Activated CD4-positive, alpha-beta T cell treated with anti-CD3 and anti-CD28 coated beads, Interleukin-10, Interleukin-2, amounts not matched to agents 100 ng/mL and 50 ng/mL, durations not matched to agents 16 hours and 8 hours (primary cell): ENCODE measurements around the gene GRID1.

Experiments
- DNase-seq: peaks from one replicate; pipeline ENCODE4 v3.0.0-alpha.2; 2020

Gene GRID1

DNA sequence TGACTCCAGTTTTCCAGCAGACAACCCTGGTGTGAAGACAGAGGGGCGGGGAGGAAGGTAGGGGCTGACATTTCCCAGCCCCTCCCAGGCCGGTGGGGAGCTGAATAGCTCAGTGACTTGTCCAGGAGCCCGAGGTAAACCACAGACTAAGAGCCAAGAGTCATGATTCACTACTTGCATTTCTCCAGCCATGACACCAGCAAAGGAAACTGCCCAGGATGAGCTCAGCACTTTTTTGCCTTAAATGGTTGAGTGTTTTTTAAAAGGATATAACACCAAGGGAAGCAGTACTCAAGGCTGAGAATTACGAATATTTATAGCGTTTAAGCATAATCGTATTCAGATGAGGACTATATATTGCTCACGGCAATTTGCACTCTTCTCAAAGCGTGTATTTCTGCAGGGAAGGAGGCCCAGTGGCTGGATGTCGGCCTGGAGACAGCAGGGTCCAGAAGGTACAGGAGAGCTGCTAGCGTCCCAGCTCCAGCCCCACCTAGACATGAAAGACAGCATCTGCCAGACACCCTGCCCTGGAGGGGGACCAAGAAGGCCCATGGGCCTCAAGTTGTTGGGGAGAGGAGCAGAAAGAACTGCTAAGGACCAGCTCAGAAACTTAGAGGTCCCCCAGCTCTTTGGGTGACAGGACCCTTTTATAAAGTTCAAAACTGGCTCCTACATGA, 141.4 kb downstream of the GRID1 start:
- DNase-seq: no peak

DNA sequence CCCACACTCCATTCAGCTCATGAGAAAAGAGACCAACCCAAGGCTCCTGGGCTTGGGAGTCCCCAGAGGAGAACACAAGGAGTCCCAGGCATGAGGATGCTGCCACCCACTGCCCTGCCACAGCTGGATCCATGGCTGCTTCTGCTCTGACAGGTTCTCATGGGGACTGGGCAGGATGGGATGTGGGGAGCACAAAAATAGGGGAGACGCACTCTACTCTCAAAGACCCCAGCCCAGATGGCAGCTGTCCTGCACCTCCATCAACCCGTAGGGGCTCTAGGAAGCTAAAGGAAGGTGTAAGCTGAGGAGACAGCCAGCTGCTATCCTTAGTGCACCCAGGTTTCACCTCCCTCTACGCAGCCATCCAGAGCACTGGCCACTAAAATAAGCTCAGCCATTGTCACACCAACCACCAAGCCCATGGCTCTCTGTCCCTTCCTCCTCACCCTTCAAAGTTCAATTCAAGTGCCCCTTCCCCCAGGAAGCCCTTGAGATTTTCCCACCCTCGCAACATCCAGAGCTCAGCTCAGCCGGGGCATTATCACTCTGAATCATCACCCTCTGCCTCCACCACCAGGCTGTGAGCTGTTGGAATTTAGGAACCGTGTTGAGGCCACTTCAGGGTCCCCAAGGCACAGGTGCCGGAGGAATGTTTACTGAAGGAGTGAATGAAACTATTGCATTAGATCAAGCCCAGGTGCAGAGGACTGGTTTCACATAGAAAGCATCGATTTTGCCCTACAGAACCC, 142.1 kb downstream of the GRID1 start:
- no peak for DNase-seq

DNA sequence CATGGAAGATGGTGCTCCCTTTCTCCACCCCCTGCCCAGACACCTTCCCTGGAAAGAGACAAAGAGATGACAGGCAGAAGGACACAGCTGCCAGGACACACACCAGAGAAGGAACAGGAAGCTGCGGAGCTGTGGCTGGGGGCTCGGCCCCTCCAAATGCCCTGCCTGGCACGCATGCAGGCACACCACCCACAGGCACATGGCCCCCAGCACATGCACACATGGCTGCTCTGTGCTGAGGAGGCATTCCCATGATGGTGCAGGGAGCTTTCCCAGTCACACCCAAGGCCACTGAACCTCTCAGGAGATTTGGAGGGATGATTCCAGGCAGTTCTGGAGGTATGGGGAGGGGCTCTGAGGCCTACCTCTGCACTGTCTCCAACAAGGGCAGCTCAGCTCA, 143.3 kb downstream of the GRID1 start:
- no peak for DNase-seq

- DNase-seq: no peak
Measured at GRCh38 chr10:86222687-86223086, 143.9 kb downstream of the GRID1 start.

DNA sequence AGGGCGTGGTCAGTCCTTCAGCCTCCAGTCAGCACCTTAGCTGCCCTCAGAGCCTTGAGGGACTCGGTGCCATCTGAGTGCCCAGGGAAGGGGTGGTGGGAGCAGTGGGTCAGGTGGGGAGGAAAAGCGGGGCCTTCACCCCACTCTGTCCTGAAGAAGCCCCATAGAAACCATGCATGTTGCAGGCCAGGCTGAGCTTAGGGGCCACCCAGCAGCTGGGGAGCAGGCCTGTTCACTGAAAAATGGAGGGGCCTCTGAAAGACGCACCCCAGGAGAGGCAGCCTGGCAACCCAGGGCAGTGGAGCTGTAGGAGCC, 144.3 kb downstream of the GRID1 start:
- no peak for DNase-seq

GRCh38 chr10:86221442-86222335, 144.9 kb downstream of the GRID1 start:
- no peak for DNase-seq

DNA sequence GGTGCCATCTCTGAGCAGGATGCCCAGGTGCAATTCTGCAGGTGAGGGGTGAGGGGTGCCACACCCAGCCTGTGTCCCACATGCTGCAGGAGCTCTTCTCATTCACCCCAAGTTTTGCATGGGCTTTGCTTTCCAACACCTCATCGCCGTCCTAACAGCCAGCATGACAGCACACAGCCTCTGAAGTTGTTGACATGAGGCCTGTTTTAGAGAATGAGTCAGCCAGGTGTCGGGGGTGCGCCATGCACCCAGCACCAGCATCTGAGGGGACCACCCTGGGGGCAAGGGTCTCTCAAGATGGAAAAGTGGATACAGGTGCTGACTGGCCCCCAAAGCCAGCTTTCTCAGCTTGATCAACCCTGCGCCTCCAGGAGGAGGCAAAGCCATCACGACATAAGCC, 146.0 kb downstream of the GRID1 start:
- no peak for DNase-seq

GRCh38 chr10:86219271-86219670, 147.3 kb downstream of the GRID1 start:
- no peak for DNase-seq

DNA sequence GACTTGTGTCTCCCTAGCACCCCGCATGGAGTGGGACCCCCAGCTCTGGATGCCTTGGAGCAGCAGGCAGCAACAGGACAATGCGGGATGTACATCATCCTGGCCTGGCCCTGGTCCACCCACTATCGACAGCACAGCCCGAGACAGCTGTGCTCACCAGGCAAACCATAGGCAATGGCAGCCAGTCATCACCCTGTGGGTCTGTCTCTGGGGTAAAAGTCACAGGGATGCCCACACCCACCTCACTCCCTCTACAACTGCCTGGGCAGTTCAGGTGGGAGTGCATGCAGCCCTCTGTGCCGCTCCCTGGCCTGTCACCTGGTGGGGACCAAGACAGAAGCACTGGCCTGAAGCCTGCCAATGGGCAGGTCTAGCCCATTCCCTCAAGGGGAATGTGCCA, 147.8 kb downstream of the GRID1 start:
- no peak for DNase-seq

- no peak for DNase-seq
Measured at GRCh38 chr10:86218160-86218559, 148.4 kb downstream of the GRID1 start.

DNA sequence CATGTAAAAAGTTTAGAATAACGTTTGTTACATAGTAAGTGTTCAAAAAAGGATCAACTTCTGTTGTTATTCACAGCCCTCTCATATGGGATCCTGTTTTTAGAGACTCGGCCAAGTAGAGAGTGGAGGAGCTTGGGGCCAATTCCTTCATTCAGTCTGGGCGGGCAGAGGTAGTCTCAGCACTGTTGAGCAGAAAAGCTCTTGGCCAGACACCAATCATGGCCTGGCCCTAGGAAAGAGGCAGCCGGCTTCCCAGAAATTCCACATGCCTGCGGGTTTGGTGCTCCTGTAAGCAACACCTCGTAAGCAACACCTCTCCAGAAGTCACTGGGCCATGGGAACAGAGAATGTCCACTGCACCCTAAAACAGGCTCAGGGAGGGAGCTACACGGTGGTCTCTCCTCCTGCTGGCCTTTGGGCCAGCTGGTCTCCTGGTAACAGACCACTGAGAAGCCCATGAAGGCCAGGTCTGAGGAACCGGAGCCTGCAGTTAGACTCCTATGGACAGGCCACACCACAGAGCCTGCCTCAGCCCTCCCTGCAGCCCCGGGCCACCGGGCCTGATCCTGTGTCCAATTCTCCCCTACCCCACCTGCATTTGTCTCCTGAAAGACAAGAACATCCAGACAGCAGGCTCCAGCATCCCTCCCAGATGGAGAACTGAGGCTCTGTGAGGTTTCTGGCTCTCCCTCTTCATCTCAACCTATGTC, 149.1 kb downstream of the GRID1 start:
- no peak for DNase-seq

GRCh38 chr10:86216886-86217285, 149.7 kb downstream of the GRID1 start:
- DNase-seq: no peak

DNA sequence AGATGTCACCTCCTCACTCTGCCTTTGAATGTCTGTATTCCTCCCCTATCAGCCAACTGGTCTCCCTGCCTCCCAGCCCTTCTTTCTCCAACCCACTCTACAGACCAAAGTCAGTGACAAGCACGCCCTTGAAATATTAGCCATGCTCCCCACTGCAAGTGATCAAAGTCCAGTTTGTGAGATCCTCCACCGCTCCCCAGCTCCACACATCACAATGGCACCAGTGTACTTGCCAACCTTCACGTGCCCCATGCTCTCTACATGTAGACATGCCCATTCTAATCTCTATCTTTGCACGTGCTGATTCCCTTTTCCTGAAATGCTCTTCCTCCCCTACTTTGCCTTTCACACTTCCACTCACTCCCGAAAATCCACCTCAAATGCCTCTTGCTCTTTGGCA, 150.9 kb downstream of the GRID1 start:
- DNase-seq: no peak

DNA sequence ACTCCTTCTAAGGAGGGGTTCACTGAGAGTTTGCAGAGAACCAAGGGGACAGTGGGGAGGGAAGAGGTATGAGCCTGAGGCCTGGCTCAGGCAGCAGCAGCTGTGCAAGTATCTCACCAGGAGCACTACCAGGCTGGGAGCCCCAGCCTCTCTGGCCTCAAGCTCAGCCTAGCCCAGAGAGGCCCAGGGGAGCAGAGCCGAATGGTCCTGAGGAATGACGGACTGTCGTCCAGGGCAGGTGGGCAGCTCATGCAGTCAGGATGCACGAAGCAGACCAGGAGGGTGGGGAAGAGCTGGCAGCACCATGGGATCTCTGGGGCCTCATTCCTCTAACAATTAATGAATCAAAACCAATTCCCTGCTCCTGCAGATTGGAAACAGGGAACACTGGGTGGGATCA, 151.5 kb downstream of the GRID1 start:
- no peak for DNase-seq

DNA sequence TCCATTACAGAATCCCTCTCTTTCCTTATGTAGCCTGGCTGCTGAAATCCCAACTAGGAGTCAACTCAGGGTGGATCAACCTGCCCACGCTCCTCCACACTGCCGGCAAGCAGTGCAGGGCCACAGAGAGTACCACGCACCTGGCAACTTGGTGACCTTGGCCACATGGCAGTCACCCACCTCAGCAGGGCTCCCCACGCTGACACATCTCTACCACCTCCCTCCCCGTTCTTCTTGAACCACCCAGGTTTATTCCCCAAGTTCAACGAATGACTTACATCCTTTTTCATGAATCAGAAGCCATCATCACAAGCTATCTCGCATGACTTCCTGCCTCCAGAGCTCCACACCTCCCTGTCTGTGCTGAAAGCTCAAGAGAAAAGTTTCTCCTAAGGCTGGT, 153.4 kb downstream of the GRID1 start:
- no peak for DNase-seq

DNA sequence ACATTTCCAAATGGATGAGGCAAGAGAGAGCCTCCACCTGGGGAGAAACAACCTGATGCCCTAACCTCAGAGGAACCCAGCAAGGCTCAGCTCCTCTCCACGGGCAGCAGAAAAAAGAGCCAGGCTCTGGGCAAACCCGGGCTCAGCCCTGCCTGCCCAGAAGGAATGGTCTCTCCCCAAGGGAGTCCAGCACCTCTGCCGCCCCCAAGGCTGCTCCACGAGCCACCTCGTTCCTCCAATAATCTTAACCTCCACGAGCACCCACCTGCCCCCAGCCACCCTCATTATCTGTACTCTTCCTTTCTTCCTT, 154.2 kb downstream of the GRID1 start:
- DNase-seq: no peak

DNA sequence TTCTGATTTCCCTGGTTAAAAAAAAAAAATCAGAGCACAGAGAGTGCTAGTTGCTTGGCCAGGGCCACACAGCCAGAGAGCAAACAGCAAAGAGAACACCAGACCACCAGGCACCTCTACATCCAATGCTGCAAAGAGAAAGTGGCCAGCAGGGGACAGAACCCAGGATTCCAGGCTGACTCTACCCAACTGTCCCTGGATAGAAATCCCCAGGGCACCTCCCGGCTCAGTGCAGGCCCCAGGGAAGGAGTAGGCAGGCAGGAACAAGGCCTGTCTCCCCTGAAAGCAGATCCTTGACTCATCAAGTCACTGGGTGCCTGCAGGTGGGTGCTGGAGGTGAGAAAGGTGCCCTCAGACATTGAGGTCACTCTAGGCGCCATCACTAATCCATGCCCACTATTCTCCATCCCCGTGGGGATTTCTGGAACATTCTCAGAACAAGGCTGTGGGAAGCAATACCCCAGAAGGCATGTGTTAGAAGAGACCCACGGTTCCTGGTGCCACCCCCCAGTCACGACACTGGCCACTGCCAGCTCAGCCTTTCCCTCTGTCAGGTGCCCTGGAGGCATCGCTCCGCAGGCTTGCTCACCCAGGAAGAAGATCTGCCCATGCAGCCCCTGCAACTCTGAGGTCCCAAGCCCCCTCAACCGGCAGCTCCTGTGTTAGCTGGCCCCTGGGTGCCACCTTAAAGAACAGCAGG, 154.8 kb downstream of the GRID1 start:
- no peak for DNase-seq

- no peak for DNase-seq
Measured at GRCh38 chr10:86210416-86210815, 156.2 kb downstream of the GRID1 start.

- DNase-seq: no peak
Measured at GRCh38 chr10:86209726-86210125, 156.9 kb downstream of the GRID1 start.

DNA sequence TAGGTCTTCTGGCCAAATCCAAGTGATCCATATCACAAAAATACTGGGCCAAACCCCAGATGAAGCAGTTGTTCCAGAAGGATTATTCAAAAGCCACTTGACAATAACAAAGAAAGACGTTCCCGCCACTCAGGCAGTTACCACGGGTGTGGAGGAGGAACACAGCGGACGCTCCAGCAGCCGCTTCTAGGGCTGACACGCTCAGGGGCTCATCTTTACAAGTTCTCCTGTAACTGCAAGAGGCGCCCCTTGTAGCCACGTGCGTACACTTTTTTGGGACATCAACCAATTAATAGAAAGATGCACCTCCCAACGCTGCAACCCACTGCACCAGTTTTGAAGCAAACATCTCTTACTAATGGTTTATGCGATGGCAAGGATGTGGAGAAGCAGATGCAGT, 159.4 kb downstream of the GRID1 start:
- DNase-seq: no peak

DNA sequence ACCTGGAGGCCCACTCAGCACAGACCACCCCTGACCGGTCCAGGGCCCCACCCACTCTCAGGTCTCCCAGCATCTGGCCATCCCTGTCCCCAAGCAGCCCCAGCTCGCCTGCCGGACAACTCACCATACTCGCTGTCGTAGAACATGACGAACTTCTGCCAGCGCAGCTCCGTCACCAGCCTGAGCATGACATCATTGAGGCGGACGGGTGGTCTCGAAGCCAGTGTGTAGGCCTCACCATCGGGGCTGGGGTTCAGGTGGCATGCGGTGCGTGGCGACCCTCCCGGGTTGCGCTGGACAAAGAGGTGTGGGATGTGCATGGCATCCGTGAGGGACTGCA, 160.4 kb downstream of the GRID1 start:
- no peak for DNase-seq

DNA sequence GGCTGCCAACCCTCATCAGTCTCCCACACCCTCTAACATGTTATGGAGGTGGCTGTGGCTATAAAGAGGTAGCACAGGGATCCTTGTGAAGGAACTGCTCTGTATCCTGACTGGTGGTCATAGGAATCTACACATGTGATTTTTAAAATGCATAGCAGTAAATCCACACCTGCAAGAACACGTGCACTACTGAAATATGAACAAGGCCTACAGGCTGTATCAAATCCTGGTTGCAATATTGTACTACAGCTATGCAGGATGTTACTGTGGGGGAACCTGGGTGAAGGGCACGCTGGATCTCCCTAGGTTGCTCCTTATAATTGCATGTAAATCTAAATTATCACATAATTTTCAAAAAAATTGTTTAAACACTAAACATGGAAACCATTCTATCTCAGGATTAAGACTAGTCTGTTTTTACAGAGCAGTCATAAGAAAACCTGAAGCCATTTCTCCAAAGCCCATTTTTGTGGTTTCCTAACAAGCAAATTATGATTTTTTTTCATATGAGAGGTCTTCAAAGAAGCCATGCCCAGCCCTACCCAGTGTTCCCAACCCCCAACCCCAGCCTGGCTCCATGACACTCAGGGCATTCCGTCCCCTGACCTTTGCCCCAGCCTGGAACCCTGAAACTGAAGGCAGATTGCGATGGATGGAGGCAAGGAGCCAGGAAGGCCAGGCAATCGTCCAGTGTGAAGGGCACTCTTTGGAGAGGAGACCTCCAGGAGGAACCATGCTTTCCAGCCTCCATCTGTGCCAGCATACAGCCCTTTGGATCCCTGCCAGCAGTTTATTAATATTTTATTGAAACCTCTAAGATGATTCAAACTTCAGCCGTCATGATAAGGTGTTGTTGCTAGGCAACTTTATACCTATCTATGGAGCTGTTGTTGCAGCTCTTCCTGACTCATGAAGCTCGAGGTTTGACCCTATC, 161.0 kb downstream of the GRID1 start:
- no peak for DNase-seq
